ENCODE results near the gene MAPKAP1.

- TF ChIP-seq YY1 (IDR thresholded peaks at IDR 0.05; ENCODE audit: insufficient read depth, insufficient read length), result no peak
- no peak for TF ChIP-seq ZNF274 (IDR thresholded peaks at IDR 0.05; ENCODE audit: low read depth, low read length)
Measured at GRCh38 chr9:125580701-125581286, 126.2 kb downstream of the MAPKAP1 start.
